NCI-H748 treated with DMSO at 0.1 percent for 48 hours (cell line): ENCODE measurements around the gene GZF1.
A peak's percentile ranks its signal among the peaks of the same experiment; 100 is the strongest.

Experiments
- DNase-seq: peaks from one replicate; lab custom pipeline; 2025; lab: John Stamatoyannopoulos, UW

GZF1 gene

GRCh38 chr20:23361476-23362391 lies at the start of gene GZF1:
TSS of gene GZF1 (plus strand) at chr20:23362182. CDS start at chr20:23364384, 2,202 bp downstream.
- DNase-seq, result peak; percentile 97

GRCh38 chr20:23313271-23313670 lies 48.7 kb upstream of the GZF1 start:
- no peak for DNase-seq

GRCh38 chr20:23314699-23315098 lies 47.3 kb upstream of the GZF1 start:
- no peak for DNase-seq

- DNase-seq, result no peak
Observed at GRCh38 chr20:23315099-23315498, 46.9 kb upstream of the GZF1 start.

GRCh38 chr20:23316626-23317025 lies 45.4 kb upstream of the GZF1 start:
- DNase-seq, result no peak

GRCh38 chr20:23317081-23317480 lies 44.9 kb upstream of the GZF1 start:
- DNase-seq, result no peak

- no peak for DNase-seq
Observed at GRCh38 chr20:23318347-23318746, 43.6 kb upstream of the GZF1 start.

- DNase-seq, result no peak
Observed at GRCh38 chr20:23320317-23320716, 41.7 kb upstream of the GZF1 start.

- no peak for DNase-seq
Observed at GRCh38 chr20:23325107-23325506, 36.9 kb upstream of the GZF1 start.

GRCh38 chr20:23326774-23327173 lies 35.2 kb upstream of the GZF1 start:
- no peak for DNase-seq

GRCh38 chr20:23327617-23328333 lies 34.2 kb upstream of the GZF1 start:
- no peak for DNase-seq

- no peak for DNase-seq
Observed at GRCh38 chr20:23331450-23332350, 30.3 kb upstream of the GZF1 start.

GRCh38 chr20:23332467-23332866 lies 29.5 kb upstream of the GZF1 start:
- DNase-seq, result no peak

GRCh38 chr20:23334111-23334510 lies 27.9 kb upstream of the GZF1 start:
- DNase-seq, result no peak

- no peak for DNase-seq
Observed at GRCh38 chr20:23335521-23335920, 26.5 kb upstream of the GZF1 start.

GRCh38 chr20:23336476-23336875 lies 25.5 kb upstream of the GZF1 start:
- DNase-seq, result no peak

- DNase-seq, result no peak
Observed at GRCh38 chr20:23337312-23337711, 24.7 kb upstream of the GZF1 start.

GRCh38 chr20:23339986-23340385 lies 22.0 kb upstream of the GZF1 start:
- DNase-seq, result no peak

- peak; percentile 70 for DNase-seq
Observed at GRCh38 chr20:23340524-23340923, 21.5 kb upstream of the GZF1 start.

GRCh38 chr20:23341073-23341472 lies 20.9 kb upstream of the GZF1 start:
- DNase-seq, result no peak

GRCh38 chr20:23343590-23343989 lies 18.4 kb upstream of the GZF1 start:
- DNase-seq, result no peak

- DNase-seq, result no peak
Observed at GRCh38 chr20:23344336-23344735, 17.6 kb upstream of the GZF1 start.
